PC-9 (cell line): ENCODE data around the gene MCF2L. TPM values are rescaled to one million over a fixed set of nuclear protein-coding genes. Genes with fewer than 3 reads are reported as not detected.

Experiments used
- BruUV-seq: library from RNA; stranded (reverse); fragments of 400-500 nt; replicated peaks from 2 replicates; lab custom pipeline; 2021; lab: Mats Ljungman, UMichigan
- CTCF ChIA-PET: fragments of 300-600 bp; sonication (Branson Sonifier 250); formaldehyde crosslinking; loops from one replicate; lab custom pipeline; 2022; ENCODE audit warnings: antibody characterized with exemption; lab: Charles Lee
- POLR2A ChIA-PET: fragments of 300-600 bp; sonication (Branson Sonifier 250); formaldehyde crosslinking; loops from one replicate; lab custom pipeline; 2022; ENCODE audit warnings: antibody characterized with exemption; ENCODE audit not compliant: unreplicated experiment; lab: Charles Lee
- DNase-seq, 2 experiments: peaks; one replicate each; pipeline versions ENCODE4 v3.0.0 to v3.0.0-alpha.2; 2015 to 2022; ENCODE audit warnings: mixed read lengths in 1 of 2
- H2AFZ ChIP-seq: fragments of 200-600 bp; sonication (generic); 2 replicates; pipeline ENCODE4 v1.8.1; 2017; ENCODE audit warnings: antibody characterized with exemption
- H3F3A ChIP-seq: fragments of 200-600 bp; sonication (generic); 2 replicates; pipeline ENCODE4 v1.8.1; 2017; ENCODE audit warnings: antibody characterized with exemption, mild to moderate bottlenecking, low read depth; ENCODE audit not compliant: insufficient read depth
- H3K27ac ChIP-seq: fragments of 200-600 bp; sonication (generic); 2 replicates; pipeline ENCODE4 v1.6.1; 2016; ENCODE audit warnings: mixed run types
- H3K27me3 ChIP-seq: fragments of 200-600 bp; sonication (generic); 2 replicates; pipeline ENCODE4 v1.6.1; 2016; ENCODE audit warnings: low read depth, mixed run types; ENCODE audit not compliant: insufficient read depth
- H3K36me3 ChIP-seq: fragments of 200-600 bp; sonication (generic); 2 replicates; pipeline ENCODE4 v1.6.1; 2016; ENCODE audit warnings: low read depth, mixed run types
- H3K4me1 ChIP-seq: fragments of 200-600 bp; sonication (generic); replicated peaks from 2 replicates; pipeline ENCODE4 v1.6.1; 2016; ENCODE audit warnings: mixed run types; ENCODE audit not compliant: insufficient read depth
- H3K4me2 ChIP-seq: fragments of 200-600 bp; sonication (generic); 2 replicates; pipeline ENCODE4 v1.6.1; 2017; ENCODE audit warnings: mixed run types
- H3K4me3 ChIP-seq: fragments of 200-600 bp; sonication (generic); 2 replicates; pipeline ENCODE4 v1.6.1; 2016; ENCODE audit warnings: mixed run types
- H3K79me2 ChIP-seq: fragments of 200-600 bp; sonication (generic); 2 replicates; pipeline ENCODE4 v1.6.1; 2017; ENCODE audit warnings: low read depth, mixed run types
- H3K9me2 ChIP-seq: fragments of 200-600 bp; sonication (generic); 2 replicates; pipeline ENCODE4 v1.8.1; 2017; ENCODE audit warnings: mild to moderate bottlenecking; ENCODE audit not compliant: insufficient read depth
- H3K9me3 ChIP-seq: fragments of 200-600 bp; sonication (generic); 2 replicates; pipeline ENCODE4 v1.8.1; 2016; ENCODE audit warnings: low read depth; ENCODE audit not compliant: insufficient read depth
- H4K20me1 ChIP-seq: fragments of 200-600 bp; sonication (generic); 2 replicates; pipeline ENCODE4 v1.8.1; 2017; ENCODE audit not compliant: insufficient read depth
- CTCF ChIP-seq: fragments of 200-600 bp; sonication (generic); conservative IDR thresholded peaks from 2 replicates; pipeline ENCODE4 v1.6.1; 2017; ENCODE audit warnings: mixed run types, antibody characterized with exemption, mild to moderate bottlenecking, moderate library complexity
- EZH2 ChIP-seq: fragments of 200-600 bp; sonication (generic); IDR thresholded peaks from 2 replicates; pipeline ENCODE4 v1.8.0; 2017; ENCODE audit warnings: antibody characterized with exemption, low read depth
- intact Hi-C: fragments of 100-400 bp; cut with micrococcal nuclease; formaldehyde crosslinking; loops from one replicate; pipeline ENCODE4 v1.10.0; 2022; ENCODE audit not compliant: unreplicated experiment
- total RNA-seq: library from RNA; stranded (reverse); gene quantifications from 2 replicates; pipeline ENCODE4 v1.2.3, GENCODE V29; 2021

The MCF2L gene
- total RNA-seq, 1 experiment from 2014 or later = 28.2 TPM

GRCh38 chr13:112981451-112981850, 12.4 kb downstream of the MCF2L start:
- Histone ChIP-seq H3K79me2 (no peaks in the 10 kb centered on the region), H3F3A (no peaks in the 10 kb centered on the region), H2AFZ (no peak overlapping the region), H3K4me2 (no peak overlapping the region), H3K27ac (no peak overlapping the region), H3K9me3 (no peaks in the 10 kb centered on the region), H3K9me2 (no peaks in the 10 kb centered on the region), H4K20me1 (0 out of 2 replicates have a peak, but pooled peaks cover 6% of the 10 kb centered on the region), H3K4me1 (no peaks in the 10 kb centered on the region), H3K4me3 (no peak overlapping the region), H3K36me3 (no peaks in the 10 kb centered on the region), H3K27me3 (no peaks in the 10 kb centered on the region)
- no TSS peak for BruUV-seq
- intact Hi-C loops = no loop called here
- ChIA-PET POLR2A (no interaction called here), CTCF (no interaction called here)
- DNase-seq = no peak
- TF ChIP-seq CTCF = no peak
- TF ChIP-seq EZH2 = no peak

GRCh38 chr13:112982281-112983041, 13.4 kb downstream of the MCF2L start:
- BruUV-seq = no TSS peak
- no peak overlapping the region for H3K4me3 ChIP-seq
- TF ChIP-seq CTCF (no peak), EZH2 (no peak)
- intact Hi-C loops = no loop called here
- H3K79me2 ChIP-seq = no peaks in the 10 kb centered on the region
- H4K20me1 ChIP-seq = 0 out of 2 replicates have a peak, but pooled peaks cover 6% of the 10 kb centered on the region
- H3K4me1 ChIP-seq = no peaks in the 10 kb centered on the region
- DNase-seq = no peak
- no peaks in the 10 kb centered on the region for H3K9me3 ChIP-seq
- no peak overlapping the region for H2AFZ ChIP-seq
- CTCF ChIA-PET = interaction anchor here (0.6 kb wide), 1 partner anchor 409 kb away, joined by 3 read pairs; no protein-coding TSS in a partner anchor
- H3K9me2 ChIP-seq = no peaks in the 10 kb centered on the region
- H3K27me3 ChIP-seq = no peaks in the 10 kb centered on the region
- H3K36me3 ChIP-seq = no peaks in the 10 kb centered on the region
- POLR2A ChIA-PET = no interaction called here
- H3K27ac ChIP-seq = no peak overlapping the region
- H3F3A ChIP-seq = no peaks in the 10 kb centered on the region
- H3K4me2 ChIP-seq = no peak overlapping the region

- Histone ChIP-seq H4K20me1 (0 out of 2 replicates have a peak, but pooled peaks cover 6% of the 10 kb centered on the region), H3K36me3 (no peaks in the 10 kb centered on the region), H3K4me1 (no peaks in the 10 kb centered on the region), H3F3A (no peaks in the 10 kb centered on the region), H3K27me3 (no peaks in the 10 kb centered on the region), H3K4me3 (no peak overlapping the region), H3K9me2 (no peaks in the 10 kb centered on the region), H3K27ac (no peak overlapping the region), H2AFZ (no peak overlapping the region), H3K79me2 (no peaks in the 10 kb centered on the region), H3K4me2 (no peak overlapping the region), H3K9me3 (no peaks in the 10 kb centered on the region)
- no peak for DNase-seq
- TF ChIP-seq EZH2 = no peak
- ChIA-PET CTCF (interaction anchor here (0.6 kb wide), 1 partner anchor 408 kb away, joined by 3 read pairs; no protein-coding TSS in a partner anchor), POLR2A (no interaction called here)
- no TSS peak for BruUV-seq
- intact Hi-C loops = no loop called here
Measured at GRCh38 chr13:112983042-112983305, 14.0 kb downstream of the MCF2L start.
